Measurements from ENCODE around the gene RNF167.

GRCh38 chr17:4928881-4929280 lies 11.2 kb upstream of the RNF167 start:
- TF ChIP-seq EZH2 (IDR thresholded peaks at IDR 0.05; ENCODE audit: borderline replicate concordance, low read length) (no peak), CTCF (conservative IDR thresholded peaks at IDR 0.05 in 1 of 2, IDR thresholded peaks at IDR 0.05 in 1 of 2; ENCODE audit: extremely low read depth in 1 of 2, insufficient read depth in 1 of 2, low read depth in 1 of 2, low read length in 2 of 2) (no peak)
